ENCODE results near the gene MAPK14.
"Not testable (repeated sequence)": the region's sequence is repeated elsewhere in the genome, so short reads cannot be mapped to it uniquely, and the experiment has no call there.

MAPK14 gene

GRCh38 chr6:36070252-36070651, 42.6 kb downstream of the MAPK14 start:
- DNase-seq, result no peak

GRCh38 chr6:36071281-36071680, 43.7 kb downstream of the MAPK14 start:
- DNase-seq, result no peak

GRCh38 chr6:36071714-36072113, 44.1 kb downstream of the MAPK14 start:
- no peak for DNase-seq

- DNase-seq, result no peak
Observed at GRCh38 chr6:36072681-36073080, 45.1 kb downstream of the MAPK14 start.

GRCh38 chr6:36073587-36073986, 46.0 kb downstream of the MAPK14 start:
- DNase-seq, result no peak

- DNase-seq, result no peak
Observed at GRCh38 chr6:36075656-36076055, 48.0 kb downstream of the MAPK14 start.

- DNase-seq, result no peak
Observed at GRCh38 chr6:36076178-36077063, 48.8 kb downstream of the MAPK14 start.

- no peak for DNase-seq
Observed at GRCh38 chr6:36078159-36078558, 50.6 kb downstream of the MAPK14 start.

GRCh38 chr6:36079601-36080000, 52.0 kb downstream of the MAPK14 start:
- DNase-seq, result no peak

- no peak for DNase-seq
Observed at GRCh38 chr6:36082318-36082717, 54.7 kb downstream of the MAPK14 start.

- no peak for DNase-seq
Observed at GRCh38 chr6:36083446-36083845, 55.8 kb downstream of the MAPK14 start.

GRCh38 chr6:36088204-36088603, 60.6 kb downstream of the MAPK14 start:
- not testable (repeated sequence) for DNase-seq

GRCh38 chr6:36089048-36089447, 61.4 kb downstream of the MAPK14 start:
- no peak for DNase-seq

GRCh38 chr6:36094238-36094637, 66.6 kb downstream of the MAPK14 start:
- no peak for DNase-seq

- DNase-seq, result no peak
Observed at GRCh38 chr6:36094753-36095496, 67.3 kb downstream of the MAPK14 start.

- no peak for DNase-seq
Observed at GRCh38 chr6:36095497-36096391, 68.1 kb downstream of the MAPK14 start.

GRCh38 chr6:36098253-36098919, 70.8 kb downstream of the MAPK14 start:
- no peak for DNase-seq

GRCh38 chr6:36098920-36099647, 71.5 kb downstream of the MAPK14 start:
- no peak for DNase-seq

- DNase-seq, result no peak
Observed at GRCh38 chr6:36099869-36100483, 72.4 kb downstream of the MAPK14 start.

- no peak for DNase-seq
Observed at GRCh38 chr6:36101691-36102090, 74.1 kb downstream of the MAPK14 start.

GRCh38 chr6:36102853-36103252, 75.2 kb downstream of the MAPK14 start:
- DNase-seq, result no peak
